Central memory CD8-positive, alpha-beta T cell (primary cell): ENCODE measurements around the gene HSBP1L1.

Experiments
- ATAC-seq: fragments of 150-1000 bp; cut with Tn5 transposase; replicated peaks from 2 replicates; pipeline ENCODE4 v1.10.0; 2022; ENCODE audit warnings: mild to moderate bottlenecking, moderate FRiP score, moderate number of reproducible peaks; ENCODE audit not compliant: poor library complexity, severe bottlenecking; ENCODE audit errors: extremely low read depth
- DNase-seq, 2 donors: peaks; one replicate each; pipeline ENCODE4 v3.0.0; 2021; ENCODE audit warnings: low spot score in 2 of 2
- H3K27ac Mint-ChIP-seq: one replicate; pipeline ENCODE4 v1.8.0; 2022; ENCODE audit warnings: low read depth, mild to moderate bottlenecking, moderate library complexity, mixed read lengths
- H3K27me3 Mint-ChIP-seq: one replicate; pipeline ENCODE4 v1.8.0; 2022; ENCODE audit warnings: mixed read lengths
- H3K36me3 Mint-ChIP-seq: one replicate; pipeline ENCODE4 v1.8.0; 2022; ENCODE audit warnings: mild to moderate bottlenecking, moderate library complexity, mixed read lengths; ENCODE audit not compliant: insufficient read depth
- H3K4me1 Mint-ChIP-seq: one replicate; pipeline ENCODE4 v1.8.0; 2022; ENCODE audit warnings: mixed read lengths
- H3K4me3 Mint-ChIP-seq: one replicate; pipeline ENCODE4 v1.8.0; 2022; ENCODE audit warnings: mild to moderate bottlenecking, moderate library complexity, mixed read lengths
- H3K9me3 Mint-ChIP-seq: one replicate; pipeline ENCODE4 v1.8.0; 2022; ENCODE audit warnings: mixed read lengths

The HSBP1L1 gene

GRCh38 chr18:79964330-79965118, at the start of gene HSBP1L1:
Gene HSBP1L1 (plus strand): TSS chr18:79964643. CDS start chr18:79964736, 93 bp downstream.
- H3K4me1 Mint-ChIP-seq, result peaks cover 22% of the 10 kb centered on the region

GRCh38 chr18:79915161-79916127, 49.0 kb upstream of the HSBP1L1 start:
- no peaks in the 10 kb centered on the region for H3K27me3 Mint-ChIP-seq
- H3K9me3 Mint-ChIP-seq, result no peaks in the 10 kb centered on the region
- H3K4me3 Mint-ChIP-seq, result no peak overlapping the region
- peaks cover 13% of the 10 kb centered on the region for H3K36me3 Mint-ChIP-seq
- H3K27ac Mint-ChIP-seq, result peak overlapping the region; percentile 57
- DNase-seq (no peak), ATAC-seq (no peak)
- H3K4me1 Mint-ChIP-seq, result peaks cover 29% of the 10 kb centered on the region

More at GRCh38 chr18:79964330-79965118, at the start of gene HSBP1L1:
- peaks cover 16% of the 10 kb centered on the region for H3K36me3 Mint-ChIP-seq
- no peaks in the 10 kb centered on the region for H3K27me3 Mint-ChIP-seq
- peak; percentile 38 for ATAC-seq
- peak in 1 of 2 donors; percentile 37 for DNase-seq
- peak within 1 kb of the TSS; percentile 76 for H3K4me3 Mint-ChIP-seq
- peak within 1 kb of the TSS; percentile 97 for H3K27ac Mint-ChIP-seq
- no peaks in the 10 kb centered on the region for H3K9me3 Mint-ChIP-seq

- Mint-ChIP-seq H3K27me3 (no peaks in the 10 kb centered on the region), H3K9me3 (no peaks in the 10 kb centered on the region), H3K36me3 (peaks cover 13% of the 10 kb centered on the region), H3K4me1 (peaks cover 22% of the 10 kb centered on the region), H3K27ac (no peak overlapping the region), H3K4me3 (no peak overlapping the region)
- no peak for DNase-seq
- ATAC-seq, result no peak
Observed at GRCh38 chr18:79916128-79916494, 48.3 kb upstream of the HSBP1L1 start.

- no peak overlapping the region for H3K4me3 Mint-ChIP-seq
- H3K27me3 Mint-ChIP-seq, result no peaks in the 10 kb centered on the region
- peaks cover 22% of the 10 kb centered on the region for H3K4me1 Mint-ChIP-seq
- no peak for DNase-seq
- no peaks in the 10 kb centered on the region for H3K9me3 Mint-ChIP-seq
- peaks cover 13% of the 10 kb centered on the region for H3K36me3 Mint-ChIP-seq
- ATAC-seq, result no peak
- no peak overlapping the region for H3K27ac Mint-ChIP-seq
Observed at GRCh38 chr18:79916546-79917168, 47.8 kb upstream of the HSBP1L1 start.

GRCh38 chr18:79917169-79917852, 47.1 kb upstream of the HSBP1L1 start:
- Mint-ChIP-seq H3K4me3 (no peak overlapping the region), H3K9me3 (no peaks in the 10 kb centered on the region), H3K36me3 (peaks cover 13% of the 10 kb centered on the region), H3K27me3 (no peaks in the 10 kb centered on the region), H3K4me1 (peaks cover 22% of the 10 kb centered on the region), H3K27ac (peak overlapping the region; percentile 46)
- no peak for ATAC-seq
- peak in 1 of 2 donors; percentile 8 for DNase-seq

- Mint-ChIP-seq H3K4me1 (peaks cover 20% of the 10 kb centered on the region), H3K4me3 (no peak overlapping the region), H3K9me3 (no peaks in the 10 kb centered on the region), H3K27ac (peak overlapping the region; percentile 46), H3K36me3 (peaks cover 17% of the 10 kb centered on the region), H3K27me3 (no peaks in the 10 kb centered on the region)
- ATAC-seq (no peak), DNase-seq (no peak)
Observed at GRCh38 chr18:79917853-79918614, 46.4 kb upstream of the HSBP1L1 start.

GRCh38 chr18:79918615-79919011, 45.8 kb upstream of the HSBP1L1 start:
- Mint-ChIP-seq H3K4me1 (peaks cover 15% of the 10 kb centered on the region), H3K4me3 (no peak overlapping the region), H3K36me3 (peaks cover 21% of the 10 kb centered on the region), H3K9me3 (no peaks in the 10 kb centered on the region), H3K27ac (no peak overlapping the region), H3K27me3 (no peaks in the 10 kb centered on the region)
- ATAC-seq (no peak), DNase-seq (no peak)

GRCh38 chr18:79919089-79919488, 45.4 kb upstream of the HSBP1L1 start:
- H3K4me3 Mint-ChIP-seq, result no peak overlapping the region
- no peaks in the 10 kb centered on the region for H3K27me3 Mint-ChIP-seq
- DNase-seq, result no peak
- peak overlapping the region; percentile 81 for H3K27ac Mint-ChIP-seq
- peaks cover 14% of the 10 kb centered on the region for H3K4me1 Mint-ChIP-seq
- ATAC-seq, result no peak
- H3K36me3 Mint-ChIP-seq, result peaks cover 19% of the 10 kb centered on the region
- no peaks in the 10 kb centered on the region for H3K9me3 Mint-ChIP-seq

GRCh38 chr18:79921984-79922965, 42.2 kb upstream of the HSBP1L1 start:
- Mint-ChIP-seq H3K27ac (no peak overlapping the region), H3K4me1 (peaks cover 6% of the 10 kb centered on the region), H3K9me3 (no peaks in the 10 kb centered on the region), H3K27me3 (no peaks in the 10 kb centered on the region), H3K4me3 (no peak overlapping the region), H3K36me3 (peaks cover 19% of the 10 kb centered on the region)
- DNase-seq, result peak in 1 of 2 donors; percentile 2
- peak; percentile 52 for ATAC-seq

- no peaks in the 10 kb centered on the region for H3K27me3 Mint-ChIP-seq
- ATAC-seq, result no peak
- peak in 1 of 2 donors; percentile 2 for DNase-seq
- H3K4me1 Mint-ChIP-seq, result peaks cover 6% of the 10 kb centered on the region
- no peak overlapping the region for H3K27ac Mint-ChIP-seq
- no peak overlapping the region for H3K4me3 Mint-ChIP-seq
- peaks cover 16% of the 10 kb centered on the region for H3K36me3 Mint-ChIP-seq
- H3K9me3 Mint-ChIP-seq, result no peaks in the 10 kb centered on the region
Observed at GRCh38 chr18:79922971-79923411, 41.5 kb upstream of the HSBP1L1 start.
